HepG2 (cell line): ENCODE measurements around the gene CBLC. TPM values are rescaled to one million over a fixed set of nuclear protein-coding genes. Genes with fewer than 3 reads are reported as not detected.

ENCODE experiments used
- FOXJ3 ChIP-seq: sonication (generic); formaldehyde crosslinking; IDR thresholded peaks from 2 replicates; pipeline ENCODE4 v1.4.0; 2020; ENCODE audit warnings: missing genetic modification reagents, mild to moderate bottlenecking, borderline replicate concordance
- GTF2F1 ChIP-seq: fragments of 150-350 bp; IDR thresholded peaks from 2 replicates; pipeline ENCODE4 v1.6.1; 2014; ENCODE audit warnings: low read length
- HMG20A ChIP-seq: IDR thresholded peaks from 2 replicates; pipeline ENCODE4 v1.6.1; 2016; ENCODE audit warnings: borderline replicate concordance
- HNF4A ChIP-seq: sonication (generic); formaldehyde crosslinking; IDR thresholded peaks from 2 replicates; pipeline ENCODE4 v1.4.0; 2020; ENCODE audit warnings: missing genetic modification reagents
- JUN ChIP-seq: sonication (generic); formaldehyde crosslinking; IDR thresholded peaks from 2 replicates; pipeline ENCODE4 v1.4.0; 2020; ENCODE audit warnings: mild to moderate bottlenecking, missing genetic modification reagents
- MXD4 ChIP-seq: IDR thresholded peaks from 2 replicates; pipeline ENCODE4 v1.6.1; 2016; ENCODE audit warnings: mild to moderate bottlenecking, missing biosample characterization, missing genetic modification reagents
- NR2F6 ChIP-seq, 2 experiments: IDR thresholded peaks; 2 replicates each; pipeline ENCODE4 v1.6.1; 2016; ENCODE audit warnings: antibody characterized with exemption in 1 of 2, mild to moderate bottlenecking in 1 of 2
- POLR2AphosphoS5 ChIP-seq: IDR thresholded peaks from 2 replicates; pipeline ENCODE4 v1.6.1; 2012; ENCODE audit warnings: low read depth, low read length
- RCOR2 ChIP-seq: IDR thresholded peaks from 2 replicates; pipeline ENCODE4 v1.6.1; 2016; ENCODE audit warnings: missing biosample characterization, missing genetic modification reagents
- SP5 ChIP-seq: IDR thresholded peaks from 2 replicates; pipeline ENCODE4 v1.6.1; 2016; ENCODE audit warnings: low read depth, borderline replicate concordance
- TBX2 ChIP-seq: sonication (generic); formaldehyde crosslinking; IDR thresholded peaks from 2 replicates; pipeline ENCODE4 v1.5.0; 2020; ENCODE audit warnings: missing genetic modification reagents, mild to moderate bottlenecking, borderline replicate concordance
- TFDP1 ChIP-seq: IDR thresholded peaks from 2 replicates; pipeline ENCODE4 v1.6.1; 2016; ENCODE audit warnings: missing compliant biosample characterization, missing genetic modification reagents, borderline replicate concordance
- XRCC5 ChIP-seq: fragments of 200-400 bp; formaldehyde crosslinking; optimal IDR thresholded peaks from 2 replicates; pipeline ENCODE3; 2017; ENCODE audit warnings: mild to moderate bottlenecking, low read length
- ZFAT ChIP-seq: sonication (generic); formaldehyde crosslinking; conservative IDR thresholded peaks from 2 replicates; pipeline ENCODE4 v1.8.1; 2023; ENCODE audit warnings: missing genetic modification reagents, inconsistent platforms
- ZFP62 ChIP-seq: sonication (generic); formaldehyde crosslinking; IDR thresholded peaks from 2 replicates; pipeline ENCODE4 v1.4.0; 2020; ENCODE audit warnings: missing genetic modification reagents
- ZNF180 ChIP-seq: sonication (generic); formaldehyde crosslinking; IDR thresholded peaks from 2 replicates; pipeline ENCODE4 v1.4.0; 2020; ENCODE audit warnings: low read depth, missing genetic modification reagents, borderline replicate concordance
- ZNF230 ChIP-seq: sonication (generic); formaldehyde crosslinking; IDR thresholded peaks from 2 replicates; pipeline ENCODE4 v1.4.0; 2020; ENCODE audit warnings: mild to moderate bottlenecking, missing genetic modification reagents
- ZNF343 ChIP-seq: sonication (generic); formaldehyde crosslinking; IDR thresholded peaks from 2 replicates; pipeline ENCODE4 v1.4.0; 2020; ENCODE audit warnings: mild to moderate bottlenecking, missing genetic modification reagents
- ZNF556 ChIP-seq: sonication (generic); formaldehyde crosslinking; IDR thresholded peaks from 2 replicates; pipeline ENCODE4 v1.4.0; 2020; ENCODE audit warnings: mild to moderate bottlenecking, missing genetic modification reagents, borderline replicate concordance
- ZNF660 ChIP-seq: sonication (generic); formaldehyde crosslinking; IDR thresholded peaks from 2 replicates; pipeline ENCODE4 v1.5.1; 2020; ENCODE audit warnings: mild to moderate bottlenecking, low read depth, missing genetic modification reagents, borderline replicate concordance
- ZNF841 ChIP-seq: sonication (generic); formaldehyde crosslinking; IDR thresholded peaks from 2 replicates; pipeline ENCODE4 v1.8.1; 2023; ENCODE audit warnings: missing genetic modification reagents, borderline replicate concordance
- polyA plus RNA-seq, 8 experiments: library from polyadenylated mRNA; depleted of rRNA in 3 of 8; stranded (reverse) in 7 of 8; unstranded in 1 of 8; fragments of >200 nt; fragmentation: Illumina TruSeq in 4 of 8; extraction: Trizol in 4 of 8; gene quantifications; 2 replicates each; pipeline versions ENCODE4 v1.2.1 to v1.2.3, GENCODE V29; 2011 to 2016; ENCODE audit warnings: low read depth in 4 of 8, missing spikeins in 1 of 8, mixed read lengths in 1 of 8; ENCODE audit not compliant: insufficient read depth in 1 of 8
- total RNA-seq, 5 experiments: library from RNA; depleted of rRNA; stranded (reverse); fragments of >200 nt; fragmentation: Illumina TruSeq; extraction: Trizol; gene quantifications; 2 replicates each; pipeline ENCODE4 v1.2.3, GENCODE V29; 2016; ENCODE audit warnings: low read depth in 1 of 5
- TF ChIP-seq, protein P1 (sequence below): sonication (generic); formaldehyde crosslinking; conservative IDR thresholded peaks from 2 replicates; pipeline ENCODE4 v1.8.0; 2022; ENCODE audit warnings: mild to moderate bottlenecking, moderate library complexity, missing genetic modification reagents
- TF ChIP-seq, protein P2 (sequence below): sonication (generic); formaldehyde crosslinking; IDR thresholded peaks from 2 replicates; pipeline ENCODE4 v1.5.1; 2020; ENCODE audit warnings: mild to moderate bottlenecking, missing genetic modification reagents, moderate library complexity

Gene CBLC
- total and polyA plus RNA-seq, 2 of the 13 experiments (the other 11 are each of a cell fraction or from before 2014, with no cell fraction given) = 1.8 to 2.6 TPM

DNA sequence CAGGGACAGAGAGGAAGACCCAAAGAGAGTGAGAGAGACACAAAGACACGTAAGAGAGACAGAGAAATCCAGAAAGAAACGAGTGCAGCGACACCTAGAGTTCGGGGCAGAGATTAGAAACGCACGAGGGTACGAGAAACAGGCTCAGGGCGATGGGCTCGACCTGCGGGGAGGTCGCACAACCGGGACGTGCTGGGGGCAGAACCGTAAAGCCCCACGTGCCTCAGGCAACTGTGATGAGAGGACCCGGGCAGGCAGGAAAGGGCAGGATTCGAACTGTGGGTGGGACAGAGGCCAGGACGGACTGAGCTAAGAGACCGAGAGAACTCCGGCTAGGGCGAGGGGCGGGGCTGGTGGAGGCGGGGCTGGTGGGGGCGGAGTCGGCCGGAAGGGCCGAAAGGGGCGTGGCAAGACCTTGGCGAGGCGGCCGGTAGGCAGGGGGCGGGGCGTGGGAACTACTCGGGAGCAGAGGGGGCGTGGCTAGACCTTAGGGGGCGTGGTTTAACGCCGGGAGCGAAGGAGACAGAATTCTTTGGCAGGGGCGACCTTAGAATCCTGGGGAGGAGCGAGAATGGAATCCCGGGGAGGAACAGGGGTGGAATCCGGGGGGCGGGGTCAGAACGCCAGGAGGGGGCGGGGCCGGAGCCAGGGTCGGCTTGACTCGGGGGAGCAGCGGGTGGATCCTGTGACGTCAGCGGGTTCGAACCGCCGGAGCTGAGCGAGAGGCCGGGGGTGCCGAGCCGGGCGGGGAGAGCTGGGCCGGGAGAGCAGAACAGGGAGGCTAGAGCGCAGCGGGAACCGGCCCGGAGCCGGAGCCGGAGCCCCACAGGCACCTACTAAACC is 68.1 kb downstream of the CBLC start, which contains the start of gene NECTIN2 (continued):
- TF ChIP-seq, protein P1, sequence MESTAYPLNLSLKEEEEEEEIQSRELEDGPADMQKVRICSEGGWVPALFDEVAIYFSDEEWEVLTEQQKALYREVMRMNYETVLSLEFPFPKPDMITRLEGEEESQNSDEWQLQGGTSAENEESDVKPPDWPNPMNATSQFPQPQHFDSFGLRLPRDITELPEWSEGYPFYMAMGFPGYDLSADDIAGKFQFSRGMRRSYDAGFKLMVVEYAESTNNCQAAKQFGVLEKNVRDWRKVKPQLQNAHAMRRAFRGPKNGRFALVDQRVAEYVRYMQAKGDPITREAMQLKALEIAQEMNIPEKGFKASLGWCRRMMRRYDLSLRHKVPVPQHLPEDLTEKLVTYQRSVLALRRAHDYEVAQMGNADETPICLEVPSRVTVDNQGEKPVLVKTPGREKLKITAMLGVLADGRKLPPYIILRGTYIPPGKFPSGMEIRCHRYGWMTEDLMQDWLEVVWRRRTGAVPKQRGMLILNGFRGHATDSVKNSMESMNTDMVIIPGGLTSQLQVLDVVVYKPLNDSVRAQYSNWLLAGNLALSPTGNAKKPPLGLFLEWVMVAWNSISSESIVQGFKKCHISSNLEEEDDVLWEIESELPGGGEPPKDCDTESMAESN = peak; percentile 59; the same call in 1 of the 2 replicates
- TF ChIP-seq ZFAT = no peak
- no peak; the same call in 1 of the 2 replicates for TF ChIP-seq TBX2 (CRISPR knock-in tag)
- TF ChIP-seq ZNF841 = no peak
- no peak for TF ChIP-seq JUN
- no peak for TF ChIP-seq RCOR2 (CRISPR knock-in tag)
- TF ChIP-seq, protein P2, sequence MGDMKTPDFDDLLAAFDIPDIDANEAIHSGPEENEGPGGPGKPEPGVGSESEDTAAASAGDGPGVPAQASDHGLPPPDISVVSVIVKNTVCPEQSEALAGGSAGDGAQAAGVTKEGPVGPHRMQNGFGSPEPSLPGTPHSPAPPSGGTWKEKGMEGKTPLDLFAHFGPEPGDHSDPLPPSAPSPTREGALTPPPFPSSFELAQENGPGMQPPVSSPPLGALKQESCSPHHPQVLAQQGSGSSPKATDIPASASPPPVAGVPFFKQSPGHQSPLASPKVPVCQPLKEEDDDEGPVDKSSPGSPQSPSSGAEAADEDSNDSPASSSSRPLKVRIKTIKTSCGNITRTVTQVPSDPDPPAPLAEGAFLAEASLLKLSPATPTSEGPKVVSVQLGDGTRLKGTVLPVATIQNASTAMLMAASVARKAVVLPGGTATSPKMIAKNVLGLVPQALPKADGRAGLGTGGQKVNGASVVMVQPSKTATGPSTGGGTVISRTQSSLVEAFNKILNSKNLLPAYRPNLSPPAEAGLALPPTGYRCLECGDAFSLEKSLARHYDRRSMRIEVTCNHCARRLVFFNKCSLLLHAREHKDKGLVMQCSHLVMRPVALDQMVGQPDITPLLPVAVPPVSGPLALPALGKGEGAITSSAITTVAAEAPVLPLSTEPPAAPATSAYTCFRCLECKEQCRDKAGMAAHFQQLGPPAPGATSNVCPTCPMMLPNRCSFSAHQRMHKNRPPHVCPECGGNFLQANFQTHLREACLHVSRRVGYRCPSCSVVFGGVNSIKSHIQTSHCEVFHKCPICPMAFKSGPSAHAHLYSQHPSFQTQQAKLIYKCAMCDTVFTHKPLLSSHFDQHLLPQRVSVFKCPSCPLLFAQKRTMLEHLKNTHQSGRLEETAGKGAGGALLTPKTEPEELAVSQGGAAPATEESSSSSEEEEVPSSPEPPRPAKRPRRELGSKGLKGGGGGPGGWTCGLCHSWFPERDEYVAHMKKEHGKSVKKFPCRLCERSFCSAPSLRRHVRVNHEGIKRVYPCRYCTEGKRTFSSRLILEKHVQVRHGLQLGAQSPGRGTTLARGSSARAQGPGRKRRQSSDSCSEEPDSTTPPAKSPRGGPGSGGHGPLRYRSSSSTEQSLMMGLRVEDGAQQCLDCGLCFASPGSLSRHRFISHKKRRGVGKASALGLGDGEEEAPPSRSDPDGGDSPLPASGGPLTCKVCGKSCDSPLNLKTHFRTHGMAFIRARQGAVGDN = peak; percentile 76
- no peak for TF ChIP-seq FOXJ3
- TF ChIP-seq HNF4A = no peak
- TF ChIP-seq GTF2F1 = no peak
- TF ChIP-seq HMG20A (CRISPR knock-in tag) = no peak
- TF ChIP-seq ZNF230 (CRISPR knock-in tag) = peak; percentile 39; the same call in 1 of the 2 replicates
- TF ChIP-seq POLR2AphosphoS5 = peak; percentile 58
- TF ChIP-seq XRCC5 = peak; percentile 52
- TF ChIP-seq ZNF180 = no peak
- TF ChIP-seq ZNF660 = no peak
- no peak for TF ChIP-seq ZFP62 (CRISPR knock-in tag)
- 0 out of 2 replicates have a peak, but pooled peaks have one; percentile 10 for TF ChIP-seq NR2F6 (IDR thresholded peaks at IDR 0.05)
- 0 out of 2 replicates have a peak, but pooled peaks have one; percentile 53 for TF ChIP-seq NR2F6 (CRISPR knock-in tag; IDR thresholded peaks at IDR 0.05)
- TF ChIP-seq ZNF556 (CRISPR knock-in tag) = no peak
- TF ChIP-seq TFDP1 (CRISPR knock-in tag) = peak; percentile 35; the same call in 1 of the 2 replicates
- TF ChIP-seq SP5 = peak; percentile 9; the same call in 1 of the 2 replicates
- no peak for TF ChIP-seq ZNF343 (CRISPR knock-in tag)
- TF ChIP-seq MXD4 (CRISPR knock-in tag) = peak; percentile 40; the same call in 1 of the 2 replicates
